Measurements from ENCODE around the gene PIF1.

Gene PIF1

DNA sequence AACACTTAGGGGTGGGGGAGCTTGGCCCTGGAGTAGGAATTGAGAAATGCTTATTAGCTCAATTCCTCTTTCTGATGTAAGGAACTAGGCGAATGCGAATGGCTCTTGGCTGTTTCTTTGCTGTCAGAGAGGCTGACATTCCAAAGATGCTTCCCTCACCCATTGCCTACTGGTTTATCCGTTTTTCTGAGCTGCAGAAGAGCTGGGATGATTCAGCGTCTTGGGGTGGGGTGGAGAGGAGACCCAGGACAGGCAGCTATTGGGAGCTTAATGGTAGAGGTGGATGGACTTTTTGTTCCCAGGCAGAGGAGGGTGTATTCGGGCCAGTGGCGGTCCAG is 26.0 kb upstream of the PIF1 start:
- no peaks in the 10 kb centered on the region; the same call in 1 of the 2 replicates for H3K36me3 ChIP-seq (replicated peaks; ENCODE audit: insufficient read depth, low read length)
- DNase-seq: no peak
- no peaks in the 10 kb centered on the region for H3K4me1 ChIP-seq (ENCODE audit: low read length)

DNA sequence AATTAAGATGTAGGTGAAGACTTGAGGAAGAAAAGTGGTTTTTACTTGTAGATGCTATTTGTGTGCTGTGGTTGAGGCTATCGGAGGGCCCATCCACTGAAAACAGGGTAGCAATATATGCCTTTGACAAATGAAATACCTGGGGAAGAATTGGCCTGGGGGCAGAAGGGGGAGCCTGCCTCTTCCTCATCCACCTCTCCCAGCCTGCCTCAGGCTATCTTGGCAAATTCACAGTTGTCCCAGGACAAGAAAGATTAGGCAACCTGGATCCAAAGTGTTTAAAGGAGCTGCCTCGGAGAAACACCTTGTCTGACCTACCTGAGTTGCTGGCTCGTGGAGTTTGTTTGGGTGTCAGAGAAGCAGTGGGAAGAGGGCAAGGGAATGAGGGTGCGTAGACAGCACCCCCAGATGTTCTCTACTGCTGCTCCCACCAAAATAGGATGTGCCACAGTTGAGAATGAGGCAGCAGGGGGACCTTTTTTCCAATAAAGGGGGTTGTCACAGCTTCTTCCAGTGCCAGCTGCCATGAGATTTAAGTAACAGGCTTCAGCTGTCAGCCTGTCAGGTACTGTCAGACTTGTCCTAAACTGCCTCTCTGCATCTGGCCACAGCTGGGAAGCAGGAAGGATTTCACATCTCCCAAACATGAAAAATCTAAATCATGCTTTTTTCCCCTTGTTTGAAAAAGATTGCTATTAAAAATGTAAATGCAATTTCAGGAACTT is 25.5 kb upstream of the PIF1 start:
- Histone ChIP-seq H3K9me3 (replicated peaks; ENCODE audit: insufficient read depth, low read length) (no peaks in the 10 kb centered on the region), H3K79me2 (ENCODE audit: low read length) (peaks cover 79% of the 10 kb centered on the region), H3F3A (ENCODE audit: insufficient read depth, low read length) (no peaks in the 10 kb centered on the region), H3K4me3 (ENCODE audit: low read length) (no peak overlapping the region), H3K4me2 (ENCODE audit: low read depth, low read length) (no peak overlapping the region), H3K9ac (ENCODE audit: low read length) (no peak overlapping the region), H3K27ac (ENCODE audit: low read length) (no peak overlapping the region), H4K20me1 (ENCODE audit: insufficient read depth, low read length) (no peaks in the 10 kb centered on the region), H3K9me2 (replicated peaks; ENCODE audit: insufficient read depth, low read length) (no peaks in the 10 kb centered on the region), H3K27me3 (replicated peaks; ENCODE audit: insufficient read depth, low read length) (no peaks in the 10 kb centered on the region), H3K4me1 (ENCODE audit: low read length) (no peaks in the 10 kb centered on the region), H2AFZ (ENCODE audit: low read length) (no peak overlapping the region), H3K36me3 (replicated peaks; ENCODE audit: insufficient read depth, low read length) (no peaks in the 10 kb centered on the region; the same call in 1 of the 2 replicates)
- DNase-seq: no peak
- TF ChIP-seq, protein P1, sequence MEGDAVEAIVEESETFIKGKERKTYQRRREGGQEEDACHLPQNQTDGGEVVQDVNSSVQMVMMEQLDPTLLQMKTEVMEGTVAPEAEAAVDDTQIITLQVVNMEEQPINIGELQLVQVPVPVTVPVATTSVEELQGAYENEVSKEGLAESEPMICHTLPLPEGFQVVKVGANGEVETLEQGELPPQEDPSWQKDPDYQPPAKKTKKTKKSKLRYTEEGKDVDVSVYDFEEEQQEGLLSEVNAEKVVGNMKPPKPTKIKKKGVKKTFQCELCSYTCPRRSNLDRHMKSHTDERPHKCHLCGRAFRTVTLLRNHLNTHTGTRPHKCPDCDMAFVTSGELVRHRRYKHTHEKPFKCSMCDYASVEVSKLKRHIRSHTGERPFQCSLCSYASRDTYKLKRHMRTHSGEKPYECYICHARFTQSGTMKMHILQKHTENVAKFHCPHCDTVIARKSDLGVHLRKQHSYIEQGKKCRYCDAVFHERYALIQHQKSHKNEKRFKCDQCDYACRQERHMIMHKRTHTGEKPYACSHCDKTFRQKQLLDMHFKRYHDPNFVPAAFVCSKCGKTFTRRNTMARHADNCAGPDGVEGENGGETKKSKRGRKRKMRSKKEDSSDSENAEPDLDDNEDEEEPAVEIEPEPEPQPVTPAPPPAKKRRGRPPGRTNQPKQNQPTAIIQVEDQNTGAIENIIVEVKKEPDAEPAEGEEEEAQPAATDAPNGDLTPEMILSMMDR (IDR thresholded peaks at IDR 0.05; ENCODE audit: low read length): no peak
- no peak for TF ChIP-seq EZH2phosphoT487 (IDR thresholded peaks at IDR 0.05; ENCODE audit: low read length)
- no peak for TF ChIP-seq EZH2 (optimal IDR thresholded peaks at IDR 0.05; ENCODE audit: low read depth, low read length)

More for the DNA sequence above, 26.0 kb upstream of the PIF1 start:
- TF ChIP-seq EZH2phosphoT487 (IDR thresholded peaks at IDR 0.05; ENCODE audit: low read length): no peak
- TF ChIP-seq, protein P1 (IDR thresholded peaks at IDR 0.05; ENCODE audit: low read length): no peak
- TF ChIP-seq EZH2 (optimal IDR thresholded peaks at IDR 0.05; ENCODE audit: low read depth, low read length): no peak
- Histone ChIP-seq H3K9ac (ENCODE audit: low read length) (no peak overlapping the region), H3K9me3 (replicated peaks; ENCODE audit: insufficient read depth, low read length) (no peaks in the 10 kb centered on the region), H4K20me1 (ENCODE audit: insufficient read depth, low read length) (no peaks in the 10 kb centered on the region), H3K79me2 (ENCODE audit: low read length) (peaks cover 79% of the 10 kb centered on the region), H3K27ac (ENCODE audit: low read length) (no peak overlapping the region), H3K4me2 (ENCODE audit: low read depth, low read length) (no peak overlapping the region), H3K4me3 (ENCODE audit: low read length) (no peak overlapping the region), H3K27me3 (replicated peaks; ENCODE audit: insufficient read depth, low read length) (no peaks in the 10 kb centered on the region), H3F3A (ENCODE audit: insufficient read depth, low read length) (no peaks in the 10 kb centered on the region), H2AFZ (ENCODE audit: low read length) (no peak overlapping the region), H3K9me2 (replicated peaks; ENCODE audit: insufficient read depth, low read length) (no peaks in the 10 kb centered on the region)

DNA sequence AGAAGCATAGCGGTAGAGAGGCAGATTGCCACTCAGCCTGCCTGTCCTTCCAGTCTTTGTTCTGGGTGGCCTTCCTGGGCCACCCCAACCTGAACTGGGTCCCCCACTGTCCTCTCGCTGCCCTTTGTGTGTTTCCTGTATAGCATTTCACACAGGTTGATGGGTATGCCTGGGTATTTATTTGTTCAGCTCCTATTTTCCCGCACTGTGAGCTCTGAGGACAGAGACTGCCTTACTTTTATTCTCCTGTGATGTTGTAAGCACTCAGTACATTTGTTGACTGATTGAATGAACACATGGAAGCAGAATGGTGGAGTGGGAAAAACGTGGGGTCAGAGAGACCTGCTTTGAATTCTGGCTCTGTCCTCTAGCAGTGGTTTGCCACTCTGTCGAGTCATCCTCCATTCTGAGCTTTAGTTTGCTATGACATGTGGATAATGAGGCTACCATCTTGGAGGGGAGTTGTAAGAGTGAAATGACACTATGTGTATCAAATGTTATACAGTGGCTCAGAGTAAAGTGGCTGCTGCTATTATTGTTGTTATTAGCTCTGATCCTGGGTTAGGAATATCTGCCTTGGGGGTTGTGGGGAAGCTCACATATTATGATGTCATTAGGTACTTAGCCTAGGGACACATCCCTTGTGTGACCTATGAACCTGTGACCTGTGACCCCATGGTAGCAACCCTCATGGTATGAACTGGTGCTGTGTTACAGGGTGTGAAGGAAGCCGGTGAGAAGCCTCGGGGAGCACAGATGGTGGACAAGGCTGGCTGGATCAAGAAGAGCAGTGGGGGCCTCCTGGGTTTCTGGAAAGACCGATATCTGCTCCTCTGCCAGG is 22.6 kb upstream of the PIF1 start:
- Histone ChIP-seq H3K4me1 (ENCODE audit: low read length) (peaks cover 10% of the 10 kb centered on the region), H3K9me3 (replicated peaks; ENCODE audit: insufficient read depth, low read length) (no peaks in the 10 kb centered on the region), H3K27me3 (replicated peaks; ENCODE audit: insufficient read depth, low read length) (no peaks in the 10 kb centered on the region), H3F3A (ENCODE audit: insufficient read depth, low read length) (peaks cover 2% of the 10 kb centered on the region; the same call in 1 of the 2 replicates), H3K9ac (ENCODE audit: low read length) (no peak overlapping the region), H3K9me2 (replicated peaks; ENCODE audit: insufficient read depth, low read length) (no peaks in the 10 kb centered on the region), H3K4me3 (ENCODE audit: low read length) (no peak overlapping the region), H3K79me2 (ENCODE audit: low read length) (peaks cover 83% of the 10 kb centered on the region), H3K36me3 (replicated peaks; ENCODE audit: insufficient read depth, low read length) (no peaks in the 10 kb centered on the region; the same call in 1 of the 2 replicates), H3K27ac (ENCODE audit: low read length) (no peak overlapping the region), H4K20me1 (ENCODE audit: insufficient read depth, low read length) (no peaks in the 10 kb centered on the region; the same call in 1 of the 2 replicates), H3K4me2 (ENCODE audit: low read depth, low read length) (no peak overlapping the region), H2AFZ (ENCODE audit: low read length) (no peak overlapping the region)
- DNase-seq: no peak
- TF ChIP-seq, protein P1 (IDR thresholded peaks at IDR 0.05; ENCODE audit: low read length): no peak
- no peak for TF ChIP-seq EZH2 (optimal IDR thresholded peaks at IDR 0.05; ENCODE audit: low read depth, low read length)

All from MM.1S (cell line).